Right lobe of liver (tissue), 6 donors: Measurements from ENCODE around the gene YJEFN3. TPM values are rescaled to one million over a fixed set of nuclear protein-coding genes. Genes with fewer than 3 reads are reported as not detected.

Experiments
- ATAC-seq, 4 donors: fragments of 200-7000 bp; cut with Tn5 transposase; one replicate each; pipeline ENCODE4 v1.9.1; 2020; ENCODE audit warnings: mild to moderate bottlenecking in 4 of 4, moderate library complexity in 4 of 4
- DNase-seq, 3 donors: peaks; one replicate each; pipeline ENCODE4 v3.0.0-alpha.2; 2020
- H3K27ac ChIP-seq, 3 donors: fragments of 200-600 bp; one replicate each; pipeline ENCODE4 v1.8.0; 2022
- H3K27me3 ChIP-seq, 2 donors: fragments of 200-600 bp; one replicate each; pipeline ENCODE4 v1.8.0; 2022
- H3K36me3 ChIP-seq, 4 donors: fragments of 200-600 bp; sonication (generic) in 1 of 4; one replicate each; pipeline versions ENCODE4 v1.5.1 to v1.8.0; 2017 to 2022; ENCODE audit warnings: control low read depth in 1 of 4
- H3K4me1 ChIP-seq, 4 donors: fragments of 200-600 bp; sonication (generic) in 1 of 4; one replicate each; pipeline versions ENCODE4 v1.5.1 to v1.8.0; 2017 to 2022; ENCODE audit warnings: control low read depth in 1 of 4
- H3K4me3 ChIP-seq, 3 donors: fragments of 200-600 bp; one replicate each; pipeline ENCODE4 v1.8.0; 2022
- H3K9me3 ChIP-seq, 4 donors: fragments of 200-600 bp; sonication (generic) in 1 of 4; one replicate each; pipeline versions ENCODE4 v1.5.1 to v1.8.0; 2017 to 2022; ENCODE audit warnings: control low read depth in 1 of 4
- CTCF ChIP-seq, 4 donors: fragments of 200-600 bp in 3 of 4; fragments of 450-650 bp in 1 of 4; IDR thresholded peaks; one replicate each; pipeline versions ENCODE4 v1.5.1 to v1.8.0; 2016 to 2022; ENCODE audit warnings: antibody characterized with exemption in 4 of 4, mild to moderate bottlenecking in 2 of 4
- POLR2A ChIP-seq: fragments of 450-650 bp; IDR thresholded peaks from one replicate; pipeline ENCODE4 v1.6.1; 2017; ENCODE audit warnings: antibody characterized with exemption, mild to moderate bottlenecking
- WGBS: methylation state at CpG from one replicate; pipeline ENCODE4 v1.1.6; 2018; ENCODE audit warnings: low coverage, low lambda C conversion rate; ENCODE audit not compliant: insufficient coverage; ENCODE audit errors: missing lambda C conversion rate; 5-methylcytosine and 5-hydroxymethylcytosine counted together
- intact Hi-C, 2 donors: fragments of 100-400 bp; cut with DNase I; formaldehyde crosslinking; loops; one replicate each; pipeline versions ENCODE4 v1.11.2 to v1.14.1; 2022
- total RNA-seq, 6 experiments: library from RNA; depleted of rRNA in 2 of 6; stranded (reverse); fragments of >200 nt in 2 of 6; fragmentation: NEBNext Ultra II Directional in 3 of 6; extraction: Animal tissue kit (Norgen Biotek cat#: 25700) in 3 of 6; gene quantifications; one replicate each; pipeline versions ENCODE4 v1.1.0 to v1.2.4, GENCODE V29; 2016 to 2023
- donor health status: DM: no; HTN: yes; CAD: no.
- donor health status: DM: no; HTN: no; CAD: no.
- donor health status: DM: no; HTN: no; CAD: no.
- donor health status: DM: no; HTN: yes; CAD: no.
- donor health status: DM: no; HTN: yes; CAD: no.

YJEFN3 gene
- total RNA-seq, 6 experiments from 2014 or later: 0.31 to 4.2 (median 1.8) TPM

GRCh38 chr19:19504754-19505668 is 23.7 kb upstream of the YJEFN3 start:
- H3K27me3 ChIP-seq: no peaks in the 10 kb centered on the region
- DNase-seq (peak in 1 of 3 donors; percentile 50), ATAC-seq (no peak)
- 92% methylated on average over 6 of the region's 23 CpGs for WGBS
- H3K27ac ChIP-seq: no peak overlapping the region
- intact Hi-C loops: no loop called here
- H3K4me1 ChIP-seq: no peaks in the 10 kb centered on the region
- H3K36me3 ChIP-seq: peaks cover 7 to 46% (median 22%) of the 10 kb centered on the region in 4 donors
- H3K4me3 ChIP-seq: no peak overlapping the region
- no peak for TF ChIP-seq CTCF (IDR thresholded peaks at IDR 0.05)
- TF ChIP-seq POLR2A: no peak
- no peaks in the 10 kb centered on the region for H3K9me3 ChIP-seq

- no peaks in the 10 kb centered on the region for H3K4me1 ChIP-seq
- DNase-seq (peak in 1 of 3 donors; percentile 50), ATAC-seq (no peak)
- intact Hi-C loops: no loop called here
- H3K9me3 ChIP-seq: no peaks in the 10 kb centered on the region
- TF ChIP-seq POLR2A (no peak), CTCF (IDR thresholded peaks at IDR 0.05) (no peak)
- peaks cover 7 to 42% (median 22%) of the 10 kb centered on the region in 4 donors for H3K36me3 ChIP-seq
- no peaks in the 10 kb centered on the region for H3K27me3 ChIP-seq
- H3K27ac ChIP-seq: no peak overlapping the region
- H3K4me3 ChIP-seq: no peak overlapping the region
- WGBS: 88% methylated on average over 15 of the region's 27 CpGs
Observed at GRCh38 chr19:19505669-19506326, 22.9 kb upstream of the YJEFN3 start.

- intact Hi-C loops: no loop called here
- Histone ChIP-seq H3K27me3 (no peaks in the 10 kb centered on the region), H3K4me1 (no peaks in the 10 kb centered on the region), H3K4me3 (no peak overlapping the region), H3K27ac (no peak overlapping the region), H3K36me3 (peaks cover 7 to 34% (median 18%) of the 10 kb centered on the region in 4 donors), H3K9me3 (no peaks in the 10 kb centered on the region)
- TF ChIP-seq CTCF (IDR thresholded peaks at IDR 0.05): no peak
- TF ChIP-seq POLR2A: no peak
- WGBS: 89% methylated on average over 12 of the region's 12 CpGs
- ATAC-seq (no peak), DNase-seq (no peak)
Observed at GRCh38 chr19:19506592-19506991, 22.1 kb upstream of the YJEFN3 start.

- no CpG with 5 or more reads among the region's 8 CpGs for WGBS
- Histone ChIP-seq H3K27me3 (no peaks in the 10 kb centered on the region), H3K4me1 (no peaks in the 10 kb centered on the region)
Observed at GRCh38 chr19:19507354-19507753, 21.4 kb upstream of the YJEFN3 start.

GRCh38 chr19:19508217-19508616 is 20.5 kb upstream of the YJEFN3 start:
- Histone ChIP-seq H3K4me1 (no peaks in the 10 kb centered on the region), H3K27ac (no peak overlapping the region), H3K36me3 (peaks cover 0 to 22% (median 11%) of the 10 kb centered on the region in 4 donors), H3K4me3 (no peak overlapping the region), H3K27me3 (no peaks in the 10 kb centered on the region), H3K9me3 (no peaks in the 10 kb centered on the region)
- DNase-seq (no peak), ATAC-seq (no peak)
- TF ChIP-seq POLR2A (no peak), CTCF (IDR thresholded peaks at IDR 0.05) (no peak)
- intact Hi-C loops: no loop called here
- 77% methylated on average over 4 of the region's 11 CpGs for WGBS

More at GRCh38 chr19:19507354-19507753, 21.4 kb upstream of the YJEFN3 start:
- Histone ChIP-seq H3K27ac (no peak overlapping the region), H3K36me3 (peaks cover 6 to 27% (median 15%) of the 10 kb centered on the region in 4 donors), H3K9me3 (no peaks in the 10 kb centered on the region), H3K4me3 (no peak overlapping the region)
- intact Hi-C loops: no loop called here
- ATAC-seq: no peak
- DNase-seq: no peak
- TF ChIP-seq POLR2A: no peak
